ENCODE data around the gene MTUS2.

Gene MTUS2

DNA sequence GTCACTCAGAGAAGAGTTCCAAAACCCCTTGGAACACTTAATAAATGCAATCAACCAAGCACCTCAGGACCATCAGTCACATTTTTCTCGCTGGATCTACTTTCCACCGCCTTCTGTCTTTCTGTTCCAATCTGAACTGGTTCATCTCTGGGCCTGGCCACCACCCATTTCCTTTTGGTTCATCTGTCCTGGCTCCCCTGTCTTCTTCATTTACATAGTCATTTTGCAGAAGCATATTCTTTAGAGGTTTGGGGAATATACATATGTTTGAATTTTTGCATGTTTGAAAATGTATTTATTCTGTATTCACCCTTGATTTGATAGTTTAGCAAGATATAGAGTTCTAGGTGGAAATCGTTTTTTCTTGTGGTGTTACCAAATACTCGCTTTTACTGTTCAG, 188.2 kb downstream of the MTUS2 start:
- no peak overlapping the region for H3K4me2 ChIP-seq (ENCODE audit: low read length)
- no peaks in the 10 kb centered on the region for H3F3A ChIP-seq (ENCODE audit: control insufficient read depth, insufficient read depth)
- no peaks in the 10 kb centered on the region for H3K4me1 ChIP-seq (ENCODE audit: control insufficient read depth, low read length)

DNA sequence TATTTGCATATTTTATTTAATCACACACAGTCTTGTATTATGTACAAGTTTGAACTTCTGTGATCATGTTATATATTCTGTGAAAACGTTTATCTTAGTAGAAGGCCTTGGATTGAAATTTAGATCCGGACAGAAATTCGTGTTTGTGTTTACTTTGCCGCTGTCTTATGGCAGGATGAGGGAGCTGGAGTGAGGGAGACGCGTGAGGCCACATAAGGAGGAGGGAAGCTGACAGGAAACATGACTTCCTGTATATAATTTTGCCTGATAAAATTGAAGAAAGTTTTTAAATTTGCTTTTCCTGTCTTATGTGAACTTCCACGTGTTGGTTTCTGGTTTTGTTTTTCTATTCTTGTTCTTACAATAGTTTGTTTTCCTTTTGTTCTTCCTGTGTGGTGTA, 200.2 kb downstream of the MTUS2 start:
- no peaks in the 10 kb centered on the region; the same call in 1 of the 2 replicates for H3K9me2 ChIP-seq (replicated peaks; ENCODE audit: control insufficient read depth, low read length)
- H3K79me2 ChIP-seq (ENCODE audit: control insufficient read depth, low read length) = no peaks in the 10 kb centered on the region
- H3K9me3 ChIP-seq (ENCODE audit: control insufficient read depth, insufficient read depth, low read length) = no peaks in the 10 kb centered on the region
- TF ChIP-seq, protein P1, sequence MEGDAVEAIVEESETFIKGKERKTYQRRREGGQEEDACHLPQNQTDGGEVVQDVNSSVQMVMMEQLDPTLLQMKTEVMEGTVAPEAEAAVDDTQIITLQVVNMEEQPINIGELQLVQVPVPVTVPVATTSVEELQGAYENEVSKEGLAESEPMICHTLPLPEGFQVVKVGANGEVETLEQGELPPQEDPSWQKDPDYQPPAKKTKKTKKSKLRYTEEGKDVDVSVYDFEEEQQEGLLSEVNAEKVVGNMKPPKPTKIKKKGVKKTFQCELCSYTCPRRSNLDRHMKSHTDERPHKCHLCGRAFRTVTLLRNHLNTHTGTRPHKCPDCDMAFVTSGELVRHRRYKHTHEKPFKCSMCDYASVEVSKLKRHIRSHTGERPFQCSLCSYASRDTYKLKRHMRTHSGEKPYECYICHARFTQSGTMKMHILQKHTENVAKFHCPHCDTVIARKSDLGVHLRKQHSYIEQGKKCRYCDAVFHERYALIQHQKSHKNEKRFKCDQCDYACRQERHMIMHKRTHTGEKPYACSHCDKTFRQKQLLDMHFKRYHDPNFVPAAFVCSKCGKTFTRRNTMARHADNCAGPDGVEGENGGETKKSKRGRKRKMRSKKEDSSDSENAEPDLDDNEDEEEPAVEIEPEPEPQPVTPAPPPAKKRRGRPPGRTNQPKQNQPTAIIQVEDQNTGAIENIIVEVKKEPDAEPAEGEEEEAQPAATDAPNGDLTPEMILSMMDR (IDR thresholded peaks at IDR 0.05; ENCODE audit: low read depth, low read length, poor library complexity, severe bottlenecking) = no peak
- TF ChIP-seq EZH2phosphoT487 (IDR thresholded peaks at IDR 0.05; ENCODE audit: borderline replicate concordance, low read length) = no peak
- H3K27me3 ChIP-seq (ENCODE audit: control insufficient read depth, low read length) = no peaks in the 10 kb centered on the region
- H3K4me3 ChIP-seq (ENCODE audit: low read length) = no peak overlapping the region
- no peak overlapping the region for H3K4me2 ChIP-seq (ENCODE audit: low read length)
- H3K27ac ChIP-seq (ENCODE audit: low read depth, low read length) = no peak overlapping the region
- H4K20me1 ChIP-seq (ENCODE audit: control insufficient read depth, insufficient read depth, low read depth, low read length) = no peaks in the 10 kb centered on the region
- H3K4me1 ChIP-seq (ENCODE audit: control insufficient read depth, low read length) = no peaks in the 10 kb centered on the region
- no peaks in the 10 kb centered on the region for H3F3A ChIP-seq (ENCODE audit: control insufficient read depth, insufficient read depth)
- H3K36me3 ChIP-seq (ENCODE audit: control insufficient read depth, low read length) = no peaks in the 10 kb centered on the region

More for the DNA sequence above, 188.2 kb downstream of the MTUS2 start:
- no peaks in the 10 kb centered on the region for H3K27me3 ChIP-seq (ENCODE audit: control insufficient read depth, low read length)
- no peaks in the 10 kb centered on the region for H3K79me2 ChIP-seq (ENCODE audit: control insufficient read depth, low read length)
- no peaks in the 10 kb centered on the region for H3K9me2 ChIP-seq (replicated peaks; ENCODE audit: control insufficient read depth, low read length)
- TF ChIP-seq, protein P1 (IDR thresholded peaks at IDR 0.05; ENCODE audit: low read depth, low read length, poor library complexity, severe bottlenecking) = no peak
- TF ChIP-seq EZH2phosphoT487 (IDR thresholded peaks at IDR 0.05; ENCODE audit: borderline replicate concordance, low read length) = no peak
- H3K27ac ChIP-seq (ENCODE audit: low read depth, low read length) = no peak overlapping the region
- no peaks in the 10 kb centered on the region for H3K9me3 ChIP-seq (ENCODE audit: control insufficient read depth, insufficient read depth, low read length)
- H4K20me1 ChIP-seq (ENCODE audit: control insufficient read depth, insufficient read depth, low read depth, low read length) = no peaks in the 10 kb centered on the region
- no peaks in the 10 kb centered on the region for H3K36me3 ChIP-seq (ENCODE audit: control insufficient read depth, low read length)
- H3K4me3 ChIP-seq (ENCODE audit: low read length) = no peak overlapping the region

DNA sequence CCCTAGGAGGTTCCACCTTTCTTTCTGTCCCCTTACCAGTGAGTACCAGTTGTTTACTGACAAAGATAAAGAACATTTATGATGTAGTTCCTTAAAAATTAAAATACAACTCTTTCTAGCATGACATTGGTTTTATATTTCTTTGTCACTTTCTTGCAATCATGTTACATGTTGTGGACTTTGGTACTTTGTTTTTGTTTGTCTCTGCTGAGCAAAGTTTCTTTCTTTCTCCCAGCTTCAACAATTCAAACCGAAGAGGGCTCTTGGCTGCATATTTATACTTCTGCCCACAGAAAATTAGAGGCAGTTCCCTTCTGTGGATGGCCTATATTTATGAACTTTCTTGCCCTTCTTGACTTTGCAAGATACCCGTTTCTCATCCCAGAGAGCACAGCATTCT, 201.2 kb downstream of the MTUS2 start:
- H3K4me1 ChIP-seq (ENCODE audit: control insufficient read depth, low read length) = no peaks in the 10 kb centered on the region

More for the DNA sequence above, 201.2 kb downstream of the MTUS2 start:
- Histone ChIP-seq H3K9me2 (replicated peaks; ENCODE audit: control insufficient read depth, low read length) (no peaks in the 10 kb centered on the region; the same call in 1 of the 2 replicates), H3K9me3 (ENCODE audit: control insufficient read depth, insufficient read depth, low read length) (no peaks in the 10 kb centered on the region), H3K4me2 (ENCODE audit: low read length) (no peak overlapping the region), H4K20me1 (ENCODE audit: control insufficient read depth, insufficient read depth, low read depth, low read length) (no peaks in the 10 kb centered on the region), H3K4me3 (ENCODE audit: low read length) (no peak overlapping the region), H3K79me2 (ENCODE audit: control insufficient read depth, low read length) (no peaks in the 10 kb centered on the region), H3K27ac (ENCODE audit: low read depth, low read length) (no peak overlapping the region), H3K36me3 (ENCODE audit: control insufficient read depth, low read length) (no peaks in the 10 kb centered on the region), H3K27me3 (ENCODE audit: control insufficient read depth, low read length) (no peaks in the 10 kb centered on the region), H3F3A (ENCODE audit: control insufficient read depth, insufficient read depth) (no peaks in the 10 kb centered on the region)
- TF ChIP-seq, protein P1 (IDR thresholded peaks at IDR 0.05; ENCODE audit: low read depth, low read length, poor library complexity, severe bottlenecking) = no peak
- no peak for TF ChIP-seq EZH2phosphoT487 (IDR thresholded peaks at IDR 0.05; ENCODE audit: borderline replicate concordance, low read length)

Data from DOHH2 (cell line).